Pericardium fibroblast (primary cell): ENCODE measurements around the gene MOG. TPM values are rescaled to one million over a fixed set of nuclear protein-coding genes. Genes with fewer than 3 reads are reported as not detected.

Experiments used
- total RNA-seq: library from RNA; depleted of rRNA; stranded (reverse); fragments of >200 nt; gene quantifications from 2 replicates; pipeline ENCODE4 v1.2.3, GENCODE V29; 2015

MOG gene
- total RNA-seq: not detected in 2 replicates

DNA sequence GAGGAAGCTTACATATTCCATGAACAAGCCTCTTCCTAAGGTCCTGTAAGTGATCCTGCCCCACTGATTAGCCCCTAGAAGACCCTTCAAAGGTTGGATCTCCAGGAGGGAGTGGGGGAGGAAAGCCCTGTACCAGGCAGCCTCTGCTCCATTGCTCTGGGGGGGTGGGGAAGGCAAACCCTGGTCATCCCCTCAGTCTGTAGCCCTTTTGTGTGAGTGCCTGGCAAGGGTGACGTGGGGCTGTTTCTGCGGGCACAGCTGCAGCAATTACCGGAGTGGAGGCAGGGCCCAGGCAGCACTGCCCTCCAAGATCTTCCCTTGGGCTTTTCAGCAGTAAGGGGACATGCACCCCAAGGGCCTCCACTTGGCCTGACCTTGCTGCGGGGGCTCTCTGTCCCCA lies at the start of gene MOG:
TSS of gene MOG (plus strand) at position 295 of the 400 bp plus-strand sequence. CDS start 118 bp downstream, outside the sequence.

DNA sequence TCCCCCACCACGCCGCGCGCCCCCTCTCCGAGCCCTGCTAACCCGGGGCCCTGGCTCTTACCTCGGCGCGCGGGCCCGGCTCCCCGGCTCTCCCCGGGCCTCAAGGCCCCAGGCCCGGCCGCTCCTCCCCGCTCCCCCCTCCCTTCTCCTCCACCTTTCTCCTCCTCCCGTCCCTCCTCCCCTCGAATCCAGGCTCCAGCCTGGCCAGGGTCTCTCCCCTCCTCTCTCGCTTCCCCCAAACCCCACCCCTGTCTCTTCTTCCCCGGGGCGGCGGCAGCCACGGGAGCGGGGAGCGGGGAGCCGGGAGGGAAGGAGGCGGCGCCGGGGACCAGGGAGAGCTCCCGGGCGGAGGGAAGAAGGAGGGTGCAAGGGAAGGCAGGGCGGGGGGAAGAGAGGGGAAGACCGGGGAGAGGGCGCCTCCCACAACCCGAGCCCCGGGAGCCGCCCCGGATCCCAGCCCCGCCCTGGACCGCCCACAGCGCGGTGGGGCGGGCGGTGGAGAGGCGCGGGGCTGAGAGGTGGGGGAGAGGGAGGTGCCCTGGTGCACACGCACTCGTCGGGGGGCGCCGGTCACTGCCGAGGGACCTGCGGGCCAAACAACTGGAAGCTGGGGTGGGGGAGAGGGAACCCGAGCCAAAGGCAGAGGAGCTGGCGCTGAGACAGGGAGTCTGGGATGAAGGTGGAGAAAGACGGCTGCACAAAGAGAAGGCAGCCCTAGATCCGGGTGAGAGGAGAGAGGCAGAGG lies 23.9 kb upstream of the MOG start, which contains the start of gene GABBR1:
TSS of gene GABBR1 (minus strand) at position 395 of the 745 bp plus-strand sequence. CDS start 798 bp downstream, outside the sequence.

DNA sequence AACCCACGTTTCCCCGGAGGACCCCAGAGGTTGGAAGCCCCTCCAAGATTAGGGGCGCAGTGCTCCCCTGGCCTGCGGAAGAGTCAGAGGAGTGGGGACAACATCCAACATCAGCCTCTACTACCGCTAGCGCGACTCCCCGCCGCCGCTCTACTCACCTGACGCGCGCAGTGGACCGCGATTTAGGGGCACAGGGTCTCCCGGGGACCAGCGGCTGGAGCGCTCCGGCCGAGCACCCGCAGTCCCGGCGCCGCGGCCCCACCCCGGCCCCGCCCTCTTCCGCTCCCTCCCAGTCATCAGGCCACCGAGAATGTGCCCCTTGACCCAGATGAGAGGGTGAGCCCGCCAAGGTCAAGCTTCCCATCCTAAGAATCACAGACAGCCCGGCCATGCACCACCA lies 24.0 kb downstream of the MOG start, which contains the start of gene ZFP57:
TSS of gene ZFP57 (minus strand) at position 249 of the 400 bp plus-strand sequence. CDS start 4,149 bp downstream, outside the sequence.

Other genes with a start within 250 kb of the MOG start
- not detected in 2 replicates for gene OR12D1, start 242.2 kb upstream of the MOG start, total RNA-seq
- gene OR10C1, start 217.8 kb upstream of the MOG start, total RNA-seq: not detected in 2 replicates
- gene OR11A1, start 200.0 kb upstream of the MOG start, total RNA-seq: not detected in 2 replicates
- not detected in 2 replicates for gene OR2H1, start 199.9 kb upstream of the MOG start, total RNA-seq
- gene MAS1L, start 169.1 kb upstream of the MOG start, total RNA-seq: not detected in 2 replicates
- gene UBD, start 97.4 kb upstream of the MOG start, total RNA-seq: not detected in 2 replicates
- not detected in 2 replicates for gene OR2H2, start 72.0 kb upstream of the MOG start, total RNA-seq
- gene GABBR1, start 23.9 kb upstream of the MOG start, total RNA-seq: 7.7 and 8.8 TPM in 2 replicates
- not detected in 2 replicates for gene ZFP57, start 24.1 kb downstream of the MOG start, total RNA-seq
- gene HLA-F, start 66.3 kb downstream of the MOG start, total RNA-seq: 0.26 and 1.4 TPM in 2 replicates
- not detected in 2 replicates for gene HLA-G, start 170.7 kb downstream of the MOG start, total RNA-seq